ENCODE results near the gene C11orf21.

Gene C11orf21

DNA sequence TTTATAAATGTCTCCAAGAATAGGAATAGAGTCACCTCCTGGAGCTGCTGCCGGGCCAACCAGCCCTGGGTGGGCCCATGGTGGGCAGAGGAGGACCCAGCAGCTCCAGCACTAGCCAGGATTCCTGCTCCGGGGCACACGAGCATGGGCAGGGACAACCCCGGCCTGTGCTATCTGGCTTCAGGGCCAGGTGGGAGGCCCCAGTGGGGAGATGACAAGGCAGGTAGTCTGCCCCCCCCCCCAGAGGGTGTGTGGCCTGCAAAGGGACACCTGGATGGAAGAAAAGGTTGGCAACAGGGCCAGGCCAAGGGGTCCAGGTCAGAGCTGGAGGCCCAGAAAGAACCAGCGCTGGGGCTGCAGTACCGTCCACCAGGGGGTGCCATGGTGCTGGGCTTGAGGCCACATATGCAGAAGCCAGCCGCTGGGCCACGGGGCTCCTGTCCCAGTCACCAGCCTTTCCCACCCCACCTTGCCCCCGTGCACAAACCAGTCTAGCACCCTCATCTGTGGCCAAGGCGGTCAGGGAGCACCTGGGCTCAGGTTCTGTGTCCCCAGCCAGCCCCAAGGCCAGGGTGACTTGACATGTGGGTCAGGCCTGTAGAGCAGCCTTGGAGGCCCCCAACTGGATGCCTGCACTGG, 3.5 kb upstream of the C11orf21 start:
- H3K4me2 ChIP-seq (ENCODE audit: low read length): peak overlapping the region; percentile 65

DNA sequence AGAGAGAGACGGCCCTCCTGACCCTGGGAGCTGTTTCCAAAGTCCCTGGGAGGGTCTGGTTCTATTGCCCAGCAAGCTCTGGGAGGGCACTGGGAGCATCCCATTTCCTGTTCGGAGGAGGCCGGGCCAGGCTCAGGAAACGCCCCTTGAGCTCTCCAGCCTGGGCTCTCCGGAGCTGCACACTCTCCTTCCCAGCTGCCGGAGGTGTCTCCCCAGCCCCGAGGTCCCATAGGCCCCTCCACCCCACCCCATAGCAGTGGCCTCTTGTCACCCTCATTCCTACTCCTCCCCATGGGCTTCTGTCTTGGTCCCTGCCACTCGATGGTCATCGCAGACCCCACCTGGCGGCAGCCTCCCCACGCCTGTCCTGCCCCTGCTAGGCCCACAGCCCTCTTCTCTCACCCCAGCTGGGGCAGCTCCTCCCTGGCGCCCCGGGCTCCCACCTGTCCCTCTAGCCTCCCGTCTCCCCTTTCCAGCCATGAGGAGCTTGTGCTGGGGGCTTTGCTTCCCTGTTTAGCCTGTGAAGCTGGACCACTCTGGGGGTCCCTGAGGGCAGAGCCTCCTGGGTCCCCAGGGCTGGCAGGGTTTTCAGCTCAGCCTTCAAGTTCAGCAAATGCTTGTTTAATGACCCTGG, 2.9 kb upstream of the C11orf21 start:
- Histone ChIP-seq H3K4me2 (ENCODE audit: low read length) (no peak overlapping the region), H3K9me3 (ENCODE audit: control insufficient read depth, insufficient read depth, low read length) (no peaks in the 10 kb centered on the region), H3K4me3 (ENCODE audit: low read length) (no peak overlapping the region), H3K79me2 (ENCODE audit: control insufficient read depth, low read length) (no peaks in the 10 kb centered on the region), H4K20me1 (ENCODE audit: control insufficient read depth, insufficient read depth, low read depth, low read length) (no peaks in the 10 kb centered on the region), H3F3A (ENCODE audit: control insufficient read depth, insufficient read depth) (peaks cover 6% of the 10 kb centered on the region), H3K4me1 (ENCODE audit: control insufficient read depth, low read length) (peaks cover 53% of the 10 kb centered on the region), H3K36me3 (ENCODE audit: control insufficient read depth, low read length) (no peaks in the 10 kb centered on the region), H3K9me2 (replicated peaks; ENCODE audit: control insufficient read depth, low read length) (no peaks in the 10 kb centered on the region), H3K27me3 (ENCODE audit: control insufficient read depth, low read length) (no peaks in the 10 kb centered on the region), H3K27ac (ENCODE audit: low read depth, low read length) (no peak overlapping the region)
- TF ChIP-seq, protein P1, sequence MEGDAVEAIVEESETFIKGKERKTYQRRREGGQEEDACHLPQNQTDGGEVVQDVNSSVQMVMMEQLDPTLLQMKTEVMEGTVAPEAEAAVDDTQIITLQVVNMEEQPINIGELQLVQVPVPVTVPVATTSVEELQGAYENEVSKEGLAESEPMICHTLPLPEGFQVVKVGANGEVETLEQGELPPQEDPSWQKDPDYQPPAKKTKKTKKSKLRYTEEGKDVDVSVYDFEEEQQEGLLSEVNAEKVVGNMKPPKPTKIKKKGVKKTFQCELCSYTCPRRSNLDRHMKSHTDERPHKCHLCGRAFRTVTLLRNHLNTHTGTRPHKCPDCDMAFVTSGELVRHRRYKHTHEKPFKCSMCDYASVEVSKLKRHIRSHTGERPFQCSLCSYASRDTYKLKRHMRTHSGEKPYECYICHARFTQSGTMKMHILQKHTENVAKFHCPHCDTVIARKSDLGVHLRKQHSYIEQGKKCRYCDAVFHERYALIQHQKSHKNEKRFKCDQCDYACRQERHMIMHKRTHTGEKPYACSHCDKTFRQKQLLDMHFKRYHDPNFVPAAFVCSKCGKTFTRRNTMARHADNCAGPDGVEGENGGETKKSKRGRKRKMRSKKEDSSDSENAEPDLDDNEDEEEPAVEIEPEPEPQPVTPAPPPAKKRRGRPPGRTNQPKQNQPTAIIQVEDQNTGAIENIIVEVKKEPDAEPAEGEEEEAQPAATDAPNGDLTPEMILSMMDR (IDR thresholded peaks at IDR 0.05; ENCODE audit: low read depth, low read length, poor library complexity, severe bottlenecking): no peak
- no peak for TF ChIP-seq EZH2phosphoT487 (IDR thresholded peaks at IDR 0.05; ENCODE audit: borderline replicate concordance, low read length)

More for the DNA sequence above, 3.5 kb upstream of the C11orf21 start:
- Histone ChIP-seq H3K36me3 (ENCODE audit: control insufficient read depth, low read length) (no peaks in the 10 kb centered on the region), H3K27me3 (ENCODE audit: control insufficient read depth, low read length) (no peaks in the 10 kb centered on the region), H3K79me2 (ENCODE audit: control insufficient read depth, low read length) (no peaks in the 10 kb centered on the region), H3K4me3 (ENCODE audit: low read length) (no peak overlapping the region), H3K9me3 (ENCODE audit: control insufficient read depth, insufficient read depth, low read length) (no peaks in the 10 kb centered on the region), H3K27ac (ENCODE audit: low read depth, low read length) (peak overlapping the region; percentile 86), H3F3A (ENCODE audit: control insufficient read depth, insufficient read depth) (peaks cover 6% of the 10 kb centered on the region), H3K9me2 (replicated peaks; ENCODE audit: control insufficient read depth, low read length) (no peaks in the 10 kb centered on the region), H3K4me1 (ENCODE audit: control insufficient read depth, low read length) (peaks cover 53% of the 10 kb centered on the region), H4K20me1 (ENCODE audit: control insufficient read depth, insufficient read depth, low read depth, low read length) (no peaks in the 10 kb centered on the region)
- no peak for TF ChIP-seq EZH2phosphoT487 (IDR thresholded peaks at IDR 0.05; ENCODE audit: borderline replicate concordance, low read length)
- TF ChIP-seq, protein P1 (IDR thresholded peaks at IDR 0.05; ENCODE audit: low read depth, low read length, poor library complexity, severe bottlenecking): peak; percentile 90

GRCh38 chr11:2303627-2304505, 2.1 kb upstream of the C11orf21 start:
- H3K27ac ChIP-seq (ENCODE audit: low read depth, low read length): no peak overlapping the region
- H3K4me1 ChIP-seq (ENCODE audit: control insufficient read depth, low read length): peaks cover 53% of the 10 kb centered on the region

More at GRCh38 chr11:2303627-2304505, 2.1 kb upstream of the C11orf21 start:
- H3K79me2 ChIP-seq (ENCODE audit: control insufficient read depth, low read length): no peaks in the 10 kb centered on the region
- no peaks in the 10 kb centered on the region for H3K9me3 ChIP-seq (ENCODE audit: control insufficient read depth, insufficient read depth, low read length)
- TF ChIP-seq, protein P1 (IDR thresholded peaks at IDR 0.05; ENCODE audit: low read depth, low read length, poor library complexity, severe bottlenecking): no peak
- TF ChIP-seq EZH2phosphoT487 (IDR thresholded peaks at IDR 0.05; ENCODE audit: borderline replicate concordance, low read length): no peak
- H3K4me2 ChIP-seq (ENCODE audit: low read length): no peak overlapping the region
- H4K20me1 ChIP-seq (ENCODE audit: control insufficient read depth, insufficient read depth, low read depth, low read length): no peaks in the 10 kb centered on the region
- H3K4me3 ChIP-seq (ENCODE audit: low read length): no peak overlapping the region
- H3F3A ChIP-seq (ENCODE audit: control insufficient read depth, insufficient read depth): peaks cover 6% of the 10 kb centered on the region
- H3K9me2 ChIP-seq (replicated peaks; ENCODE audit: control insufficient read depth, low read length): no peaks in the 10 kb centered on the region
- no peaks in the 10 kb centered on the region for H3K36me3 ChIP-seq (ENCODE audit: control insufficient read depth, low read length)
- H3K27me3 ChIP-seq (ENCODE audit: control insufficient read depth, low read length): no peaks in the 10 kb centered on the region
